Measurements from ENCODE around the gene SPDEF. TPM values are rescaled to one million over a fixed set of nuclear protein-coding genes. Genes with fewer than 3 reads are reported as not detected.

Gene SPDEF
- total and polyA plus RNA-seq, 10 of the 15 experiments (the other 5 are each of a cell fraction or from before 2014, with no cell fraction given) = not detected

DNA sequence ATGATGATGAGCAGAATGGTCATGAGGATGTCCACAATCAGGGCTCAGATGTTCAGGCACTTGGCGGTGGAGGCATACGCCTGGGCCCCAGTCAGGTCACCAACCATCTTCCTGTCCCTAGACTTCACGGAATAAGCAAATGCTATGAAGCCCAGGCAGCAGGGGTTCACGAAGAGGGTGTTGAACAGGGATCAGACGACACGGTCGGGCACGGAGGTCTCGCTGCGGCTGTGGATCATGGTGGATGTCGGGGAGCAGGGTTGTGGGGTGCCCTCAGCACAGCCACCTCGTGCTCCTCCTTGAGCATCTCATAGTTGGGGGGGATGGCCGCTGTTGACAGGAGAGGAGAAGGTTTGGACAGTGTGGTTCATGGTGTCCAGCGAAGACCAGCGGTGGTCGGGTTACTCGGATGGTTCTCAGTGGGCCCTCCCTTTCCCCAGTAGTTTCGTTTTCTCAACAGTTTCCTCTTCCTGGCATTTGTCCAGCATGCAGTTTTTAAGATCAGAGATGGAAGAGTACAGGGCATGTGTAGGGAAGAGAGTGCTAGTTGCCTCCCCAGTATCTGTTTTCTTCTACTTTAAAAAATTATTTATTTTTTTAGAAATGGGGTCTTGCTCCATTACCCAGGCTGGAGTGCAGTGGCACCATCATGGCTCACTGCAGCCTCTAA lies 20.3 kb upstream of the SPDEF start:
- BruUV-seq (replicated peaks) = no TSS peak
- WGBS (ENCODE audit: insufficient coverage, insufficient replicate concordance, low lambda C conversion rate, missing lambda C conversion rate) = 91% methylated on average over 18 of the region's 18 CpGs
- ChIA-PET RAD21 (ENCODE audit: unreplicated experiment) (no interaction called here), CTCF (interaction anchor here (0.6 kb wide), 1 partner anchor 12 kb away, joined by 3 read pairs; no protein-coding TSS in a partner anchor), SMC1A (ENCODE audit: uncharacterized antibody, unreplicated experiment) (interaction anchor here (0.8 kb wide), 1 partner anchor 32 kb away, joined by 3 read pairs; no protein-coding TSS in a partner anchor), POLR2A (no interaction called here)
- Histone ChIP-seq H3K36me3 (ENCODE audit: control insufficient read depth in 2 of 2, insufficient read depth in 2 of 2, low read length in 1 of 2) (no peaks in the 10 kb centered on the region), H3K9ac (ENCODE audit: control insufficient read depth, insufficient read depth, low read length) (no peak overlapping the region), H3K27ac (ENCODE audit: control insufficient read depth, insufficient read depth) (no peak overlapping the region), H3K79me2 (ENCODE audit: control insufficient read depth, insufficient read depth, low read length) (no peaks in the 10 kb centered on the region), H2AFZ (ENCODE audit: control insufficient read depth, low read depth, low read length) (no peak overlapping the region), H3K4me3 (no peak overlapping the region), H4K20me1 (ENCODE audit: control insufficient read depth, insufficient read depth) (no peaks in the 10 kb centered on the region; the same call in 1 of the 2 replicates), H3K4me2 (ENCODE audit: control insufficient read depth, insufficient read depth) (no peak overlapping the region), H3K27me3 (replicated peaks in 1 of 2; ENCODE audit: control insufficient read depth in 2 of 2, insufficient read depth in 2 of 2, low read length in 1 of 2) (no peaks in the 10 kb centered on the region), H3K9me3 (replicated peaks; ENCODE audit: control insufficient read depth, insufficient read depth, low read length) (no peaks in the 10 kb centered on the region), H3K4me1 (ENCODE audit: control insufficient read depth, insufficient read depth, low read length) (no peaks in the 10 kb centered on the region)
- TF ChIP-seq, protein P1, sequence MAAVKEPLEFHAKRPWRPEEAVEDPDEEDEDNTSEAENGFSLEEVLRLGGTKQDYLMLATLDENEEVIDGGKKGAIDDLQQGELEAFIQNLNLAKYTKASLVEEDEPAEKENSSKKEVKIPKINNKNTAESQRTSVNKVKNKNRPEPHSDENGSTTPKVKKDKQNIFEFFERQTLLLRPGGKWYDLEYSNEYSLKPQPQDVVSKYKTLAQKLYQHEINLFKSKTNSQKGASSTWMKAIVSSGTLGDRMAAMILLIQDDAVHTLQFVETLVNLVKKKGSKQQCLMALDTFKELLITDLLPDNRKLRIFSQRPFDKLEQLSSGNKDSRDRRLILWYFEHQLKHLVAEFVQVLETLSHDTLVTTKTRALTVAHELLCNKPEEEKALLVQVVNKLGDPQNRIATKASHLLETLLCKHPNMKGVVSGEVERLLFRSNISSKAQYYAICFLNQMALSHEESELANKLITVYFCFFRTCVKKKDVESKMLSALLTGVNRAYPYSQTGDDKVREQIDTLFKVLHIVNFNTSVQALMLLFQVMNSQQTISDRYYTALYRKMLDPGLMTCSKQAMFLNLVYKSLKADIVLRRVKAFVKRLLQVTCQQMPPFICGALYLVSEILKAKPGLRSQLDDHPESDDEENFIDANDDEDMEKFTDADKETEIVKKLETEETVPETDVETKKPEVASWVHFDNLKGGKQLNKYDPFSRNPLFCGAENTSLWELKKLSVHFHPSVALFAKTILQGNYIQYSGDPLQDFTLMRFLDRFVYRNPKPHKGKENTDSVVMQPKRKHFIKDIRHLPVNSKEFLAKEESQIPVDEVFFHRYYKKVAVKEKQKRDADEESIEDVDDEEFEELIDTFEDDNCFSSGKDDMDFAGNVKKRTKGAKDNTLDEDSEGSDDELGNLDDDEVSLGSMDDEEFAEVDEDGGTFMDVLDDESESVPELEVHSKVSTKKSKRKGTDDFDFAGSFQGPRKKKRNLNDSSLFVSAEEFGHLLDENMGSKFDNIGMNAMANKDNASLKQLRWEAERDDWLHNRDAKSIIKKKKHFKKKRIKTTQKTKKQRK (IDR thresholded peaks at IDR 0.05; ENCODE audit: low read depth, low read length) = no peak
- TF ChIP-seq CREM (IDR thresholded peaks at IDR 0.05; ENCODE audit: low read depth) = no peak
- TF ChIP-seq, protein P2, sequence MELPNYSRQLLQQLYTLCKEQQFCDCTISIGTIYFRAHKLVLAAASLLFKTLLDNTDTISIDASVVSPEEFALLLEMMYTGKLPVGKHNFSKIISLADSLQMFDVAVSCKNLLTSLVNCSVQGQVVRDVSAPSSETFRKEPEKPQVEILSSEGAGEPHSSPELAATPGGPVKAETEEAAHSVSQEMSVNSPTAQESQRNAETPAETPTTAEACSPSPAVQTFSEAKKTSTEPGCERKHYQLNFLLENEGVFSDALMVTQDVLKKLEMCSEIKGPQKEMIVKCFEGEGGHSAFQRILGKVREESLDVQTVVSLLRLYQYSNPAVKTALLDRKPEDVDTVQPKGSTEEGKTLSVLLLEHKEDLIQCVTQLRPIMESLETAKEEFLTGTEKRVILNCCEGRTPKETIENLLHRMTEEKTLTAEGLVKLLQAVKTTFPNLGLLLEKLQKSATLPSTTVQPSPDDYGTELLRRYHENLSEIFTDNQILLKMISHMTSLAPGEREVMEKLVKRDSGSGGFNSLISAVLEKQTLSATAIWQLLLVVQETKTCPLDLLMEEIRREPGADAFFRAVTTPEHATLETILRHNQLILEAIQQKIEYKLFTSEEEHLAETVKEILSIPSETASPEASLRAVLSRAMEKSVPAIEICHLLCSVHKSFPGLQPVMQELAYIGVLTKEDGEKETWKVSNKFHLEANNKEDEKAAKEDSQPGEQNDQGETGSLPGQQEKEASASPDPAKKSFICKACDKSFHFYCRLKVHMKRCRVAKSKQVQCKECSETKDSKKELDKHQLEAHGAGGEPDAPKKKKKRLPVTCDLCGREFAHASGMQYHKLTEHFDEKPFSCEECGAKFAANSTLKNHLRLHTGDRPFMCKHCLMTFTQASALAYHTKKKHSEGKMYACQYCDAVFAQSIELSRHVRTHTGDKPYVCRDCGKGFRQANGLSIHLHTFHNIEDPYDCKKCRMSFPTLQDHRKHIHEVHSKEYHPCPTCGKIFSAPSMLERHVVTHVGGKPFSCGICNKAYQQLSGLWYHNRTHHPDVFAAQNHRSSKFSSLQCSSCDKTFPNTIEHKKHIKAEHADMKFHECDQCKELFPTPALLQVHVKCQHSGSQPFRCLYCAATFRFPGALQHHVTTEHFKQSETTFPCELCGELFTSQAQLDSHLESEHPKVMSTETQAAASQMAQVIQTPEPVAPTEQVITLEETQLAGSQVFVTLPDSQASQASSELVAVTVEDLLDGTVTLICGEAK (IDR thresholded peaks at IDR 0.05; ENCODE audit: borderline replicate concordance) = no peak
- TF ChIP-seq BCL11A (IDR thresholded peaks at IDR 0.05; ENCODE audit: low read depth, low read length) = no peak
- TF ChIP-seq, protein P3, sequence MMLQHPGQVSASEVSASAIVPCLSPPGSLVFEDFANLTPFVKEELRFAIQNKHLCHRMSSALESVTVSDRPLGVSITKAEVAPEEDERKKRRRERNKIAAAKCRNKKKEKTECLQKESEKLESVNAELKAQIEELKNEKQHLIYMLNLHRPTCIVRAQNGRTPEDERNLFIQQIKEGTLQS (IDR thresholded peaks at IDR 0.05; ENCODE audit: borderline replicate concordance, extremely low read depth, low read depth, low read length) = no peak
- TF ChIP-seq POLR2AphosphoS5 (IDR thresholded peaks at IDR 0.05; ENCODE audit: low read length) = peak; percentile 47; the same call in 1 of the 2 replicates
- in situ Hi-C loops (cut with MboI) (no loop called here), intact Hi-C loops (cut with micrococcal nuclease; ENCODE audit: unreplicated experiment) (no loop called here)
- FAIRE-seq (no peak), DNase-seq (ENCODE audit: low read depth, low spot score) (no peak), ATAC-seq (no peak)

All from GM12878 (cell line).